Right lobe of liver (tissue), 4 donors: ENCODE results near the gene TMEM143.

ENCODE experiments used
- CTCF ChIP-seq, 4 donors: fragments of 200-600 bp in 3 of 4; fragments of 450-650 bp in 1 of 4; IDR thresholded peaks; one replicate each; pipeline versions ENCODE4 v1.5.1 to v1.8.0; 2016 to 2022; ENCODE audit warnings: antibody characterized with exemption in 4 of 4, mild to moderate bottlenecking in 2 of 4
- POLR2A ChIP-seq: fragments of 450-650 bp; IDR thresholded peaks from one replicate; pipeline ENCODE4 v1.6.1; 2017; ENCODE audit warnings: antibody characterized with exemption, mild to moderate bottlenecking
- donor health status: DM: no; HTN: no; CAD: no.
- donor health status: DM: no; HTN: no; CAD: no.
- donor health status: DM: no; HTN: yes; CAD: no.

GRCh38 chr19:48353677-48354076 is 10.1 kb downstream of the TMEM143 start:
- TF ChIP-seq CTCF (IDR thresholded peaks at IDR 0.05) (no peak), POLR2A (no peak)
